B cell (primary cell): ENCODE data around the gene PDZD2. TPM values are rescaled to one million over a fixed set of nuclear protein-coding genes. Genes with fewer than 3 reads are reported as not detected.

Experiments used
- ATAC-seq: fragments of 200-7000 bp; cut with Tn5 transposase; one replicate; pipeline ENCODE4 v1.10.0; 2021; ENCODE audit warnings: low read depth, mild to moderate bottlenecking, moderate number of reproducible peaks, moderate library complexity
- CTCF ChIA-PET: fragments of 350-600 bp; sonication (Branson Sonifier 250); formaldehyde crosslinking; loops from one replicate; lab custom pipeline; 2021; ENCODE audit warnings: antibody characterized with exemption, inconsistent platforms; lab: Charles Lee
- POLR2A ChIA-PET: fragments of 350-600 bp; sonication (Branson Sonifier 250); formaldehyde crosslinking; loops from one replicate; lab custom pipeline; 2021; ENCODE audit warnings: antibody characterized with exemption; lab: Charles Lee
- DNase-seq: peaks from one replicate; pipeline ENCODE4 v3.0.0; 2013
- H2AFZ ChIP-seq: 2 replicates; pipeline ENCODE4 v1.6.1; 2012; ENCODE audit warnings: mild to moderate bottlenecking, low read depth, low read length; ENCODE audit not compliant: insufficient read depth, poor library complexity, severe bottlenecking
- H3K27ac ChIP-seq, 2 donors: 1 replicate in 1 of 2; 2 replicates in 1 of 2; pipeline ENCODE4 v1.5.1; 2012 to 2013; ENCODE audit warnings: low read length in 2 of 2, mild to moderate bottlenecking in 2 of 2, moderate library complexity in 1 of 2
- H3K27me3 ChIP-seq, 4 experiments: fragments of 200-600 bp in 1 of 4; sonication (generic) in 1 of 4; replicated peaks in 1 of 4; 1 replicate in 2 of 4; 2 replicates in 2 of 4; pipeline versions ENCODE4 v1.6.1 to v1.7.0; 2013 to 2016; ENCODE audit warnings: low read length in 3 of 4, mild to moderate bottlenecking in 2 of 4, mixed read lengths in 1 of 4, moderate library complexity in 1 of 4; ENCODE audit not compliant: insufficient read depth in 4 of 4, control insufficient read depth in 3 of 4; ENCODE audit errors: control extremely low read depth in 1 of 4
- H3K36me3 ChIP-seq, 2 experiments: replicated peaks in 1 of 2; 1 replicate in 1 of 2; 2 replicates in 1 of 2; pipeline versions ENCODE4 v1.6.1 to v1.7.1; 2013; ENCODE audit warnings: low read length in 1 of 2; ENCODE audit not compliant: insufficient read depth in 2 of 2, control insufficient read depth in 1 of 2; ENCODE audit errors: control extremely low read depth in 1 of 2, extremely low read depth in 1 of 2
- H3K4me1 ChIP-seq, 2 donors: fragments of 200-600 bp in 1 of 2; sonication (generic) in 1 of 2; 1 replicate in 1 of 2; 2 replicates in 1 of 2; pipeline versions ENCODE4 v1.5.1 to v1.6.1; 2013 to 2017; ENCODE audit warnings: low read length in 2 of 2; ENCODE audit not compliant: control insufficient read depth in 2 of 2, insufficient read depth in 2 of 2
- H3K4me2 ChIP-seq: replicated peaks from 2 replicates; pipeline ENCODE3; 2012; ENCODE audit warnings: mild to moderate bottlenecking, low read depth, low read length; ENCODE audit not compliant: poor library complexity, severe bottlenecking
- H3K4me3 ChIP-seq, 5 experiments: fragments of 200-600 bp in 1 of 5; sonication (generic) in 1 of 5; 1 replicate in 3 of 5; 2 replicates in 2 of 5; pipeline versions ENCODE4 v1.5.1 to v1.7.0; 2011 to 2016; ENCODE audit warnings: low read length in 4 of 5, mild to moderate bottlenecking in 4 of 5, low read depth in 2 of 5, control low read depth in 1 of 5, moderate library complexity in 1 of 5; ENCODE audit not compliant: insufficient read depth in 1 of 5; ENCODE audit errors: control extremely low read depth in 1 of 5, extremely low read depth in 1 of 5
- H3K79me2 ChIP-seq: fragments of 200-600 bp; sonication (generic); one replicate; pipeline ENCODE4 v1.6.0; 2016; ENCODE audit warnings: low read length; ENCODE audit not compliant: control insufficient read depth, insufficient read depth
- H3K9ac ChIP-seq: fragments of 200-600 bp; sonication (generic); 2 replicates; pipeline ENCODE4 v1.6.1; 2017; ENCODE audit warnings: mild to moderate bottlenecking, low read length, moderate library complexity
- H3K9me3 ChIP-seq, 3 donors: one replicate each; pipeline versions ENCODE4 v1.6.1 to v1.7.1; 2013; ENCODE audit warnings: low read length in 2 of 3; ENCODE audit not compliant: control insufficient read depth in 2 of 3, insufficient read depth in 1 of 3; ENCODE audit errors: control extremely low read depth in 1 of 3
- H4K20me1 ChIP-seq: 2 replicates; pipeline ENCODE4 v1.6.0; 2012; ENCODE audit warnings: mild to moderate bottlenecking, low read length; ENCODE audit not compliant: insufficient read depth, control insufficient read depth, poor library complexity, severe bottlenecking
- H3K27ac Mint-ChIP-seq: one replicate; pipeline ENCODE4 v1.8.0; 2021; ENCODE audit warnings: mixed read lengths
- H3K27me3 Mint-ChIP-seq: one replicate; pipeline ENCODE4 v1.8.0; 2021; ENCODE audit warnings: mixed read lengths
- H3K4me1 Mint-ChIP-seq: one replicate; pipeline ENCODE4 v1.8.0; 2021; ENCODE audit warnings: mixed read lengths
- H3K4me3 Mint-ChIP-seq: one replicate; pipeline ENCODE4 v1.8.0; 2021; ENCODE audit warnings: mixed read lengths
- H3K9me3 Mint-ChIP-seq: one replicate; pipeline ENCODE4 v1.8.0; 2022; ENCODE audit warnings: mixed read lengths; ENCODE audit not compliant: insufficient read depth
- CTCF ChIP-seq: fragments of 200-600 bp; IDR thresholded peaks from one replicate; pipeline ENCODE4 v1.8.0; 2022; ENCODE audit warnings: antibody characterized with exemption, mild to moderate bottlenecking
- EZH2 ChIP-seq: IDR thresholded peaks from 2 replicates; pipeline ENCODE4 v1.6.1; 2012; ENCODE audit warnings: borderline replicate concordance, low read depth, mild to moderate bottlenecking, moderate library complexity, low read length; ENCODE audit not compliant: insufficient read depth, poor library complexity, severe bottlenecking
- WGBS: methylation state at CpG from one replicate; pipeline ENCODE4 v1.1.5; 2013; ENCODE audit warnings: missing lambda C conversion rate; ENCODE audit not compliant: insufficient coverage; 5-methylcytosine and 5-hydroxymethylcytosine counted together
- intact Hi-C: fragments of 100-400 bp; cut with micrococcal nuclease; formaldehyde crosslinking; loops from one replicate; pipeline ENCODE4 v1.10.0; 2022
- polyA plus RNA-seq: library from polyadenylated mRNA; depleted of rRNA; stranded (reverse); fragments of >200 nt; gene quantifications from 2 replicates; pipeline ENCODE4 v1.2.3, GENCODE V29; 2012
- total RNA-seq, 2 donors: library from RNA; stranded (reverse); fragments of 120-200 nt in 1 of 2; gene quantifications; 1 replicate in 1 of 2; 2 replicates in 1 of 2; pipeline versions ENCODE4 v1.2.3 to v1.2.4, GENCODE V29; 2013 to 2022

PDZD2 gene
- total and polyA plus RNA-seq, 2 donors (not counting 1 experiment from before 2014, with no cell fraction given): not detected

- TF ChIP-seq EZH2 (no peak), CTCF (no peak)
- Histone ChIP-seq H3K9me3 (peaks cover 0 to 3% (median 0%) of the 10 kb centered on the region in 3 donors), H4K20me1 (no peaks in the 10 kb centered on the region), H3K36me3 (no peaks in the 10 kb centered on the region), H2AFZ (no peak overlapping the region), H3K4me2 (no peak overlapping the region), H3K9ac (no peak overlapping the region), H3K27me3 (no peaks in the 10 kb centered on the region), H3K4me1 (no peaks in the 10 kb centered on the region), H3K79me2 (no peaks in the 10 kb centered on the region), H3K4me3 (no peak overlapping the region), H3K27ac (no peak overlapping the region)
- 88% methylated on average over 8 of the region's 11 CpGs for WGBS
- H3K27me3 Mint-ChIP-seq: no peaks in the 10 kb centered on the region
- H3K9me3 Mint-ChIP-seq: no peaks in the 10 kb centered on the region
- no peak overlapping the region for H3K27ac Mint-ChIP-seq
- H3K4me1 Mint-ChIP-seq: no peaks in the 10 kb centered on the region
- no peak for ATAC-seq
- POLR2A ChIA-PET: no interaction called here
- intact Hi-C loops: no loop called here
- DNase-seq: no peak
- CTCF ChIA-PET: no interaction called here
- H3K4me3 Mint-ChIP-seq: no peak overlapping the region
Measured at GRCh38 chr5:32001707-32002106, 362.8 kb downstream of the PDZD2 start.

GRCh38 chr5:32002755-32003154 is 363.8 kb downstream of the PDZD2 start:
- H3K4me1 Mint-ChIP-seq: no peaks in the 10 kb centered on the region
- intact Hi-C loops: no loop called here
- Histone ChIP-seq H3K36me3 (no peaks in the 10 kb centered on the region), H2AFZ (no peak overlapping the region), H3K79me2 (no peaks in the 10 kb centered on the region), H3K27me3 (no peaks in the 10 kb centered on the region), H3K4me1 (no peaks in the 10 kb centered on the region), H3K9ac (no peak overlapping the region), H3K4me2 (no peak overlapping the region), H3K4me3 (no peak overlapping the region), H3K27ac (no peak overlapping the region), H4K20me1 (no peaks in the 10 kb centered on the region), H3K9me3 (peaks cover 0 to 4% (median 0%) of the 10 kb centered on the region in 3 donors)
- DNase-seq (no peak), ATAC-seq (no peak)
- H3K27ac Mint-ChIP-seq: no peak overlapping the region
- no peak overlapping the region for H3K4me3 Mint-ChIP-seq
- TF ChIP-seq CTCF (no peak), EZH2 (no peak)
- POLR2A ChIA-PET: no interaction called here
- CTCF ChIA-PET: no interaction called here
- WGBS: 58% methylated on average over 3 of the region's 3 CpGs
- H3K27me3 Mint-ChIP-seq: no peaks in the 10 kb centered on the region
- H3K9me3 Mint-ChIP-seq: no peaks in the 10 kb centered on the region
